ENCODE data around the gene PLXNA2.

PLXNA2 gene

DNA sequence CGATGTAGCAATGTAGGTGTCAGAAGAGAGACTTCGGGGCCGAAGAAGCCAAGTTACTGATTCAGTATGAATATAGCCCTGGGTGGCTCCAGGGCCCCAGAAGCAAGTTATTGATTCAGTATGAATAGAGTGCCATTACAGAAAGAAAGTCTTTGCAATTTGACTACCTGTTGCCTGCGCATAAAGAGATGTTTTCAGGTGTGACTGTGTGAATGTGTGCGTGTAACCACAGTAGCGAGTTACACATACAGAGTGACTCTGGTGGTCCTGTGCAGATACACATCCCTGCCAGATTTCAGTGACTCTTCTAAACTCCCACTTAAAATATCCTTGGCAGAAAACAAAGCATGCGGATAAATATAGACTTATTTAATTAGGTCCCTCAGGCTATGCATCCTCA is 190.5 kb downstream of the PLXNA2 start:
- H3K4me3 ChIP-seq (ENCODE audit: low read length in 2 of 2), result no peak overlapping the region
- no peak overlapping the region for H2BK120ac ChIP-seq (ENCODE audit: low read depth, low read length)
- H3K4me1 ChIP-seq (ENCODE audit: control insufficient read depth in 2 of 2, insufficient read depth in 1 of 2, low read depth in 1 of 2, low read length in 2 of 2), result peaks cover 3 to 15% of the 10 kb centered on the region in 2 donors
- H3K9me3 ChIP-seq (replicated peaks in 1 of 2; ENCODE audit: control insufficient read depth in 2 of 2, insufficient read depth in 1 of 2, low read depth in 1 of 2, low read length in 2 of 2), result no peaks in the 10 kb centered on the region
- no peak overlapping the region for H2BK15ac ChIP-seq (ENCODE audit: low read length)
- WGBS, 2 donors (ENCODE audit: extremely low coverage in 2 of 2, insufficient read length in 2 of 2, insufficient replicate concordance in 1 of 2), result no CpG with 5 or more reads among the region's 7 CpGs
- no peak overlapping the region for H3K27ac ChIP-seq (replicated peaks; ENCODE audit: low read length)
- no peak overlapping the region for H2BK12ac ChIP-seq (ENCODE audit: low read length)
- no peak overlapping the region for H3K4ac ChIP-seq (ENCODE audit: low read length)
- no peak overlapping the region for H2AFZ ChIP-seq (ENCODE audit: low read length)
- H3K14ac ChIP-seq (ENCODE audit: low read length), result no peak overlapping the region
- peaks cover 2 to 6% of the 10 kb centered on the region in 2 donors for H3K36me3 ChIP-seq (replicated peaks in 1 of 2; ENCODE audit: control insufficient read depth in 2 of 2, insufficient read depth in 2 of 2, low read length in 2 of 2)
- H3K9ac ChIP-seq (ENCODE audit: low read depth, low read length, poor library complexity), result no peak overlapping the region
- no peaks in the 10 kb centered on the region for H3K79me1 ChIP-seq (ENCODE audit: low read depth, low read length)
- no peak overlapping the region for H2BK5ac ChIP-seq (ENCODE audit: low read length)
- no peaks in the 10 kb centered on the region for H3K27me3 ChIP-seq (ENCODE audit: control insufficient read depth in 3 of 3, insufficient read depth in 3 of 3, low read depth in 1 of 3, low read length in 3 of 3)
- no peak for DNase-seq (ENCODE audit: low spot score)
- no peak overlapping the region for H3K23ac ChIP-seq (ENCODE audit: low read depth, low read length, poor library complexity)
- no peak overlapping the region for H2AK5ac ChIP-seq (ENCODE audit: low read depth, low read length)
- H3K18ac ChIP-seq (ENCODE audit: low read length), result no peak overlapping the region
- H3K4me2 ChIP-seq (ENCODE audit: insufficient read depth, low read length, poor library complexity, severe bottlenecking), result no peak overlapping the region
- no peak overlapping the region for H4K8ac ChIP-seq (ENCODE audit: low read depth, low read length)
- H4K91ac ChIP-seq (ENCODE audit: low read depth, low read length, poor library complexity), result no peak overlapping the region

DNA sequence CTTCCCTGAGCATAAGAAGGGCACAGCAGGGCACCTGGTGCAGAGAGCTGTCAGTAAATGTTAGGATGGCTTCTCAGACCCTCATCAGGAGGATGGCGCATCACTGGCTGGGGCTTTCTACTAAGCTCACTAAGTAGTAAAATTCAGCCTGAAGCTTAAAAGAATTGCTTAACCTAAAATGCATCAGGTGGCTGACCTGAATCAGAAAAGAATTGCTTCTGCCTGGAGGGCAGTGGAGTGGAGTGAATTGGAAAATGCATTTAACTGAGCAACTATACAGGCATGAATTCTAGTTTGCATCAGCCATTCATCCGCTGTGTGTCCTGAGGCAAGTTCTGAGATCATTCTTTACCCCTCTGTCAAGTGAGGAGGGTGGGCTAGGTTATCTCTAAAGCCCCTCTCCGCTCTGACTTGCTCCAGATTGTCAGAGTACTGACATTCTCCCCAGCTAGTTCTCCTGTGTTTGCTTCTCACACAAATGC is 191.2 kb downstream of the PLXNA2 start:
- Histone ChIP-seq H2BK5ac (ENCODE audit: low read length) (no peak overlapping the region), H3K9ac (ENCODE audit: low read depth, low read length, poor library complexity) (no peak overlapping the region), H3K27ac (replicated peaks; ENCODE audit: low read length) (no peak overlapping the region), H3K4ac (ENCODE audit: low read length) (no peak overlapping the region), H3K9me3 (replicated peaks in 1 of 2; ENCODE audit: control insufficient read depth in 2 of 2, insufficient read depth in 1 of 2, low read depth in 1 of 2, low read length in 2 of 2) (no peaks in the 10 kb centered on the region), H2BK15ac (ENCODE audit: low read length) (no peak overlapping the region), H2AK5ac (ENCODE audit: low read depth, low read length) (no peak overlapping the region), H3K79me1 (ENCODE audit: low read depth, low read length) (no peaks in the 10 kb centered on the region), H2BK12ac (ENCODE audit: low read length) (no peak overlapping the region), H3K36me3 (replicated peaks in 1 of 2; ENCODE audit: control insufficient read depth in 2 of 2, insufficient read depth in 2 of 2, low read length in 2 of 2) (peaks cover 2 to 6% of the 10 kb centered on the region in 2 donors), H3K18ac (ENCODE audit: low read length) (no peak overlapping the region), H4K8ac (ENCODE audit: low read depth, low read length) (peak overlapping the region; percentile 56), H3K14ac (ENCODE audit: low read length) (no peak overlapping the region), H3K4me1 (ENCODE audit: control insufficient read depth in 2 of 2, insufficient read depth in 1 of 2, low read depth in 1 of 2, low read length in 2 of 2) (peaks cover 0 to 15% of the 10 kb centered on the region in 2 donors), H3K4me3 (ENCODE audit: low read length in 2 of 2) (no peak overlapping the region), H4K91ac (ENCODE audit: low read depth, low read length, poor library complexity) (no peak overlapping the region), H2AFZ (ENCODE audit: low read length) (no peak overlapping the region), H3K23ac (ENCODE audit: low read depth, low read length, poor library complexity) (no peak overlapping the region), H3K27me3 (ENCODE audit: control insufficient read depth in 3 of 3, insufficient read depth in 3 of 3, low read depth in 1 of 3, low read length in 3 of 3) (no peaks in the 10 kb centered on the region), H2BK120ac (ENCODE audit: low read depth, low read length) (no peak overlapping the region), H3K4me2 (ENCODE audit: insufficient read depth, low read length, poor library complexity, severe bottlenecking) (no peak overlapping the region)
- no peak for DNase-seq (ENCODE audit: low spot score)
- no CpG with 5 or more reads among the region's 3 CpGs for WGBS, 2 donors (ENCODE audit: extremely low coverage in 2 of 2, insufficient read length in 2 of 2, insufficient replicate concordance in 1 of 2)

DNA sequence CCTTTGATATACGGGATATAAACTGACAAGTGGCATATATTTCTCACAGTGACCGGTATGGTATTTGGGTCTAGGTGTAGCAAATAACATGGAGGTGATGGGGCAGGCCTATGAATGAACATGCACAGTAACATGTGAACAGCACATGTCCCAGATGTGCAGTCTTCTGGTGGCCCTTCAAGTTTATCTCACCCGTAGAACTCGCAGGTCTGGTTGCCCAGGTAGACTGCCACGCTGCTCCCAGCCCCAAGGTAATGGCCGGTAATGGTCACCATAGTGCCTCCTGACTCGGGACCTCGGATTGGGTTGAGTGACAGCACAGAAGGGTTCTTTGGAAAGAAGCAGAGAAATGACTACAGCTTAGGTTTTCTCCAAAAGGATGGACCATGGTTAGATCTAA is 192.0 kb downstream of the PLXNA2 start:
- Histone ChIP-seq H3K9me3 (replicated peaks in 1 of 2; ENCODE audit: control insufficient read depth in 2 of 2, insufficient read depth in 1 of 2, low read depth in 1 of 2, low read length in 2 of 2) (no peaks in the 10 kb centered on the region), H2BK12ac (ENCODE audit: low read length) (no peak overlapping the region)

DNA sequence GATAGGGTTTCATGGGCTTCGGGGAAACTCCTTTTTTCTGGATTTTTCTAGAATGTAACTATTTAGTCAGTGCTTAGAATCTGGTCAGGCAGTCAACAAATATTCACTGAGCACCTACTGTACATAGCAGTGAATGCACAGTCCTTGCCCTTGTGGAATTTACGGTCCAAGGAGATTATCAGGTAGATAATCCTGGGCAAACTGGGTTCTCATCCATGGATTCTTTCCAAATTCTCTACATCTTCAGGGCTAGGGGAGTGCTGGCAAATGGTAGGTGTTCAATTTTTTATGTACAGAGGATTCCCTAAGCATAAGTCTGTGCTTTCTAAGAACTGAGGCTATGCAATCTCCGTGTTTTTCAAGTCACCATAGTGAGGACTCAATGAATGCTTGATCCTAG is 192.5 kb downstream of the PLXNA2 start:
- Histone ChIP-seq H2AK5ac (ENCODE audit: low read depth, low read length) (no peak overlapping the region), H3K18ac (ENCODE audit: low read length) (no peak overlapping the region), H2BK5ac (ENCODE audit: low read length) (no peak overlapping the region), H3K23ac (ENCODE audit: low read depth, low read length, poor library complexity) (no peak overlapping the region), H3K79me1 (ENCODE audit: low read depth, low read length) (no peaks in the 10 kb centered on the region), H3K4me1 (ENCODE audit: control insufficient read depth in 2 of 2, insufficient read depth in 1 of 2, low read depth in 1 of 2, low read length in 2 of 2) (peaks cover 2 to 20% of the 10 kb centered on the region in 2 donors), H3K27ac (replicated peaks; ENCODE audit: low read length) (no peak overlapping the region), H3K4me2 (ENCODE audit: insufficient read depth, low read length, poor library complexity, severe bottlenecking) (no peak overlapping the region), H3K14ac (ENCODE audit: low read length) (no peak overlapping the region), H2BK12ac (ENCODE audit: low read length) (no peak overlapping the region), H2AFZ (ENCODE audit: low read length) (no peak overlapping the region), H3K27me3 (ENCODE audit: control insufficient read depth in 3 of 3, insufficient read depth in 3 of 3, low read depth in 1 of 3, low read length in 3 of 3) (no peaks in the 10 kb centered on the region), H2BK120ac (ENCODE audit: low read depth, low read length) (no peak overlapping the region), H4K8ac (ENCODE audit: low read depth, low read length) (no peak overlapping the region), H3K4me3 (ENCODE audit: low read length in 2 of 2) (no peak overlapping the region), H3K4ac (ENCODE audit: low read length) (no peak overlapping the region), H3K9ac (ENCODE audit: low read depth, low read length, poor library complexity) (no peak overlapping the region), H3K9me3 (replicated peaks in 1 of 2; ENCODE audit: control insufficient read depth in 2 of 2, insufficient read depth in 1 of 2, low read depth in 1 of 2, low read length in 2 of 2) (no peaks in the 10 kb centered on the region), H4K91ac (ENCODE audit: low read depth, low read length, poor library complexity) (no peak overlapping the region), H2BK15ac (ENCODE audit: low read length) (no peak overlapping the region), H3K36me3 (replicated peaks in 1 of 2; ENCODE audit: control insufficient read depth in 2 of 2, insufficient read depth in 2 of 2, low read length in 2 of 2) (peaks cover 2 to 6% of the 10 kb centered on the region in 2 donors)
- no CpG with 5 or more reads among the region's 3 CpGs for WGBS, 2 donors (ENCODE audit: extremely low coverage in 2 of 2, insufficient read length in 2 of 2, insufficient replicate concordance in 1 of 2)
- no peak for DNase-seq (ENCODE audit: low spot score)

More for the DNA sequence above, 192.0 kb downstream of the PLXNA2 start:
- H2BK120ac ChIP-seq (ENCODE audit: low read depth, low read length), result no peak overlapping the region
- no peak overlapping the region for H3K4me3 ChIP-seq (ENCODE audit: low read length in 2 of 2)
- WGBS, 2 donors (ENCODE audit: extremely low coverage in 2 of 2, insufficient read length in 2 of 2, insufficient replicate concordance in 1 of 2), result no CpG with 5 or more reads among the region's 8 CpGs
- H2AFZ ChIP-seq (ENCODE audit: low read length), result no peak overlapping the region
- no peak overlapping the region for H2AK5ac ChIP-seq (ENCODE audit: low read depth, low read length)
- H3K4ac ChIP-seq (ENCODE audit: low read length), result no peak overlapping the region
- H4K91ac ChIP-seq (ENCODE audit: low read depth, low read length, poor library complexity), result no peak overlapping the region
- H4K8ac ChIP-seq (ENCODE audit: low read depth, low read length), result no peak overlapping the region
- no peak overlapping the region for H3K14ac ChIP-seq (ENCODE audit: low read length)
- peaks cover 2 to 6% of the 10 kb centered on the region in 2 donors for H3K36me3 ChIP-seq (replicated peaks in 1 of 2; ENCODE audit: control insufficient read depth in 2 of 2, insufficient read depth in 2 of 2, low read length in 2 of 2)
- no peak overlapping the region for H2BK15ac ChIP-seq (ENCODE audit: low read length)
- no peaks in the 10 kb centered on the region for H3K27me3 ChIP-seq (ENCODE audit: control insufficient read depth in 3 of 3, insufficient read depth in 3 of 3, low read depth in 1 of 3, low read length in 3 of 3)
- H3K79me1 ChIP-seq (ENCODE audit: low read depth, low read length), result no peaks in the 10 kb centered on the region
- DNase-seq (ENCODE audit: low spot score), result no peak
- no peak overlapping the region for H3K4me2 ChIP-seq (ENCODE audit: insufficient read depth, low read length, poor library complexity, severe bottlenecking)
- H3K9ac ChIP-seq (ENCODE audit: low read depth, low read length, poor library complexity), result no peak overlapping the region
- H3K27ac ChIP-seq (replicated peaks; ENCODE audit: low read length), result no peak overlapping the region
- H3K23ac ChIP-seq (ENCODE audit: low read depth, low read length, poor library complexity), result no peak overlapping the region
- H2BK5ac ChIP-seq (ENCODE audit: low read length), result no peak overlapping the region
- H3K4me1 ChIP-seq (ENCODE audit: control insufficient read depth in 2 of 2, insufficient read depth in 1 of 2, low read depth in 1 of 2, low read length in 2 of 2), result peaks cover 2 to 20% of the 10 kb centered on the region in 2 donors
- H3K18ac ChIP-seq (ENCODE audit: low read length), result peak overlapping the region; percentile 42

Data from neuronal stem cell (in vitro differentiated cells).